ENCODE results near the gene ADM2.

Gene ADM2

GRCh38 chr22:50487290-50488005 is 6.1 kb downstream of the ADM2 start:
- no peak for DNase-seq

GRCh38 chr22:50488006-50488677 is 6.8 kb downstream of the ADM2 start:
- no peak for DNase-seq

GRCh38 chr22:50488886-50489285 is 7.5 kb downstream of the ADM2 start:
- no peak for DNase-seq

GRCh38 chr22:50489363-50490243 is 8.3 kb downstream of the ADM2 start:
- DNase-seq, result no peak

GRCh38 chr22:50490531-50491308 is 9.4 kb downstream of the ADM2 start:
- no peak for DNase-seq

- DNase-seq, result no peak
Measured at GRCh38 chr22:50497093-50497492, 15.8 kb downstream of the ADM2 start.

- DNase-seq, result no peak
Measured at GRCh38 chr22:50498322-50498890, 17.1 kb downstream of the ADM2 start.

GRCh38 chr22:50500452-50500851 is 19.1 kb downstream of the ADM2 start:
- no peak for DNase-seq

GRCh38 chr22:50502096-50502495 is 20.8 kb downstream of the ADM2 start:
- DNase-seq, result no peak

- no peak for DNase-seq
Measured at GRCh38 chr22:50502628-50503474, 21.5 kb downstream of the ADM2 start.

- no peak for DNase-seq
Measured at GRCh38 chr22:50503475-50504145, 22.3 kb downstream of the ADM2 start.

GRCh38 chr22:50504369-50505211 is 23.2 kb downstream of the ADM2 start:
- DNase-seq, result no peak

- DNase-seq, result no peak
Measured at GRCh38 chr22:50505276-50505775, 24.0 kb downstream of the ADM2 start.

GRCh38 chr22:50505776-50506610 is 24.6 kb downstream of the ADM2 start:
- no peak for DNase-seq

GRCh38 chr22:50506611-50507420 is 25.5 kb downstream of the ADM2 start:
- no peak for DNase-seq

GRCh38 chr22:50507421-50507990 is 26.2 kb downstream of the ADM2 start, which contains the start of gene LMF2:
Gene LMF2 (minus strand): TSS chr22:50507702. CDS start chr22:50507675, 27 bp downstream.
- DNase-seq, result no peak

All from NCI-H187 treated with DMSO at 0.1 percent for 48 hours (cell line).